Nephron progenitor cell (in vitro differentiated cells): Measurements from ENCODE around the gene NPTXR.
A peak's percentile ranks its signal among the peaks of the same experiment; 100 is the strongest.

ENCODE experiments used
- DNase-seq: peaks from one replicate; pipeline ENCODE4 v3.0.0; 2021
- H3K27ac Mint-ChIP-seq: 2 replicates; pipeline ENCODE4 v1.8.0; 2021; ENCODE audit warnings: mild to moderate bottlenecking, moderate library complexity, mixed read lengths
- H3K27me3 Mint-ChIP-seq: 2 replicates; pipeline ENCODE4 v1.8.0; 2021; ENCODE audit warnings: mild to moderate bottlenecking, low read depth, mixed read lengths; ENCODE audit not compliant: poor library complexity
- H3K36me3 Mint-ChIP-seq: 2 replicates; pipeline ENCODE4 v1.8.0; 2021; ENCODE audit warnings: low read depth, mixed read lengths
- H3K4me1 Mint-ChIP-seq: 2 replicates; pipeline ENCODE4 v1.8.0; 2021; ENCODE audit warnings: mixed read lengths
- H3K4me3 Mint-ChIP-seq: 2 replicates; pipeline ENCODE4 v1.8.0; 2021; ENCODE audit warnings: mild to moderate bottlenecking, moderate library complexity, mixed read lengths
- H3K9me3 Mint-ChIP-seq: 2 replicates; pipeline ENCODE4 v1.8.0; 2021; ENCODE audit warnings: mild to moderate bottlenecking, moderate library complexity, mixed read lengths
- CTCF ChIP-seq: fragments of 200-600 bp; sonication (generic); IDR thresholded peaks from 2 replicates; pipeline ENCODE4 v1.5.0; 2021; ENCODE audit warnings: antibody characterized with exemption

The NPTXR gene

GRCh38 chr22:38864361-38865191 is 20.7 kb upstream of the NPTXR start:
- no peak overlapping the region for H3K4me3 Mint-ChIP-seq
- DNase-seq = no peak
- H3K36me3 Mint-ChIP-seq = peaks cover 16% of the 10 kb centered on the region
- no peaks in the 10 kb centered on the region for H3K9me3 Mint-ChIP-seq
- peaks cover 5% of the 10 kb centered on the region for H3K27me3 Mint-ChIP-seq
- TF ChIP-seq CTCF = no peak
- no peak overlapping the region for H3K27ac Mint-ChIP-seq
- peaks cover 67% of the 10 kb centered on the region for H3K4me1 Mint-ChIP-seq

GRCh38 chr22:38863531-38864131 is 19.8 kb upstream of the NPTXR start:
- DNase-seq = no peak
- TF ChIP-seq CTCF = no peak
- H3K27ac Mint-ChIP-seq = no peak overlapping the region
- H3K4me3 Mint-ChIP-seq = no peak overlapping the region
- peaks cover 14% of the 10 kb centered on the region for H3K36me3 Mint-ChIP-seq
- peaks cover 66% of the 10 kb centered on the region for H3K4me1 Mint-ChIP-seq
- H3K27me3 Mint-ChIP-seq = peaks cover 6% of the 10 kb centered on the region
- no peaks in the 10 kb centered on the region for H3K9me3 Mint-ChIP-seq

GRCh38 chr22:38862375-38863329 is 18.8 kb upstream of the NPTXR start:
- peak overlapping the region; percentile 42 for H3K27ac Mint-ChIP-seq
- H3K9me3 Mint-ChIP-seq = no peaks in the 10 kb centered on the region
- DNase-seq = no peak
- peaks cover 9% of the 10 kb centered on the region for H3K36me3 Mint-ChIP-seq
- H3K4me1 Mint-ChIP-seq = peaks cover 67% of the 10 kb centered on the region
- peaks cover 6% of the 10 kb centered on the region for H3K27me3 Mint-ChIP-seq
- H3K4me3 Mint-ChIP-seq = no peak overlapping the region
- no peak for TF ChIP-seq CTCF

GRCh38 chr22:38861927-38862326 is 18.1 kb upstream of the NPTXR start:
- H3K4me1 Mint-ChIP-seq = peaks cover 70% of the 10 kb centered on the region
- peaks cover 9% of the 10 kb centered on the region for H3K36me3 Mint-ChIP-seq
- no peak for TF ChIP-seq CTCF
- no peak overlapping the region for H3K4me3 Mint-ChIP-seq
- peaks cover 6% of the 10 kb centered on the region for H3K27me3 Mint-ChIP-seq
- H3K9me3 Mint-ChIP-seq = no peaks in the 10 kb centered on the region
- no peak overlapping the region for H3K27ac Mint-ChIP-seq
- no peak for DNase-seq

- Mint-ChIP-seq H3K27me3 (peaks cover 9% of the 10 kb centered on the region), H3K27ac (no peak overlapping the region), H3K4me1 (peaks cover 70% of the 10 kb centered on the region), H3K4me3 (no peak overlapping the region), H3K36me3 (peaks cover 9% of the 10 kb centered on the region), H3K9me3 (no peaks in the 10 kb centered on the region)
- DNase-seq = no peak
- TF ChIP-seq CTCF = no peak
Observed at GRCh38 chr22:38861170-38861876, 17.5 kb upstream of the NPTXR start.
